Measurements from ENCODE around the gene SNRPN.
"Not testable (repeated sequence)": the region's sequence is repeated elsewhere in the genome, so short reads cannot be mapped to it uniquely, and the experiment has no call there.

DNA sequence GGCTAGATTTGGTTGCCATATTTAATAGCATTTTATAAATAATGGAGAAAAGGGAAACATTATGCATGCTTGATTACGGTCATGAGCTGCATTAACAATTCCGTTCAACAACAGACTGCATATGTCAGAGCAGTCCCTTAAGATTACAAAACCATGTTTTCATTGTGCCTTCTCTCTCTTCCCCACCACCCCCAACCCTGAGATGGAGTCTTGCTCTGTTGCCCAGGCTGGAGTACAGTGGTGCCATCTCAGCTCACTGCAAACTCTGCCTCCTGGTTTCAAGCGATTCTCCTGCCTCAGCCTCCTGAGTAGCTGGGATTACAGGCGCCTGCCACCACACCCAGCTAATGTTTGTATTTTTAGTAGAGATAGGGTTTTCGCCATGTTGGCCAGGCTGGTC lies 17.9 kb downstream of the SNRPN start:
- TF ChIP-seq, protein P1, sequence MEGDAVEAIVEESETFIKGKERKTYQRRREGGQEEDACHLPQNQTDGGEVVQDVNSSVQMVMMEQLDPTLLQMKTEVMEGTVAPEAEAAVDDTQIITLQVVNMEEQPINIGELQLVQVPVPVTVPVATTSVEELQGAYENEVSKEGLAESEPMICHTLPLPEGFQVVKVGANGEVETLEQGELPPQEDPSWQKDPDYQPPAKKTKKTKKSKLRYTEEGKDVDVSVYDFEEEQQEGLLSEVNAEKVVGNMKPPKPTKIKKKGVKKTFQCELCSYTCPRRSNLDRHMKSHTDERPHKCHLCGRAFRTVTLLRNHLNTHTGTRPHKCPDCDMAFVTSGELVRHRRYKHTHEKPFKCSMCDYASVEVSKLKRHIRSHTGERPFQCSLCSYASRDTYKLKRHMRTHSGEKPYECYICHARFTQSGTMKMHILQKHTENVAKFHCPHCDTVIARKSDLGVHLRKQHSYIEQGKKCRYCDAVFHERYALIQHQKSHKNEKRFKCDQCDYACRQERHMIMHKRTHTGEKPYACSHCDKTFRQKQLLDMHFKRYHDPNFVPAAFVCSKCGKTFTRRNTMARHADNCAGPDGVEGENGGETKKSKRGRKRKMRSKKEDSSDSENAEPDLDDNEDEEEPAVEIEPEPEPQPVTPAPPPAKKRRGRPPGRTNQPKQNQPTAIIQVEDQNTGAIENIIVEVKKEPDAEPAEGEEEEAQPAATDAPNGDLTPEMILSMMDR (IDR thresholded peaks at IDR 0.05): not testable (repeated sequence)
- not testable (repeated sequence) for TF ChIP-seq POLR2A, POLR2AphosphoS5 (IDR thresholded peaks at IDR 0.05)
